Mesendoderm (in vitro differentiated cells): ENCODE data around the gene SELENOK.

Source experiments
- DNase-seq: peaks from one replicate; pipeline ENCODE4 v3.0.0; 2013
- H2AK5ac ChIP-seq: 2 replicates; pipeline ENCODE4 v1.6.1; 2013; ENCODE audit warnings: low read length, inconsistent platforms
- H2BK120ac ChIP-seq: 2 replicates; pipeline ENCODE4 v1.6.1; 2013; ENCODE audit warnings: low read depth, mild to moderate bottlenecking, low read length, moderate library complexity, mixed read lengths
- H2BK15ac ChIP-seq: replicated peaks from 2 replicates; pipeline ENCODE4 v1.6.1; 2013; ENCODE audit warnings: low read depth, mild to moderate bottlenecking, moderate library complexity
- H2BK5ac ChIP-seq: 2 replicates; pipeline ENCODE4 v1.6.1; 2013; ENCODE audit warnings: low read length, inconsistent platforms
- H3K18ac ChIP-seq: 2 replicates; pipeline ENCODE4 v1.6.1; 2013; ENCODE audit warnings: mild to moderate bottlenecking, low read length, mixed read lengths
- H3K23ac ChIP-seq: one replicate; pipeline ENCODE4 v1.6.1; 2013; ENCODE audit warnings: low read length
- H3K27ac ChIP-seq: 2 replicates; pipeline ENCODE4 v1.5.1; 2013; ENCODE audit warnings: low read depth, mild to moderate bottlenecking, inconsistent platforms, low read length, moderate library complexity
- H3K27me3 ChIP-seq: 2 replicates; pipeline ENCODE4 v1.6.1; 2013; ENCODE audit warnings: low read length, control low read depth, mild to moderate bottlenecking, inconsistent platforms; ENCODE audit not compliant: insufficient read depth, poor library complexity
- H3K36me3 ChIP-seq: 2 replicates; pipeline ENCODE4 v1.6.1; 2013; ENCODE audit warnings: low read length, inconsistent platforms; ENCODE audit not compliant: control insufficient read depth, insufficient read depth
- H3K4ac ChIP-seq: one replicate; pipeline ENCODE4 v1.6.1; 2013; ENCODE audit warnings: low read depth, mild to moderate bottlenecking, low read length, moderate library complexity
- H3K4me1 ChIP-seq: 2 replicates; pipeline ENCODE4 v1.6.1; 2013; ENCODE audit warnings: low read depth, low read length, inconsistent platforms; ENCODE audit not compliant: control insufficient read depth
- H3K4me2 ChIP-seq: 2 replicates; pipeline ENCODE4 v1.6.1; 2013; ENCODE audit warnings: low read length
- H3K4me3 ChIP-seq: 2 replicates; pipeline ENCODE4 v1.5.1; 2013; ENCODE audit warnings: mild to moderate bottlenecking, low read length
- H3K56ac ChIP-seq: one replicate; pipeline ENCODE4 v1.6.1; 2013; ENCODE audit warnings: low read length
- H3K79me1 ChIP-seq: 2 replicates; pipeline ENCODE4 v1.6.1; 2013; ENCODE audit warnings: low read length, inconsistent platforms
- H3K79me2 ChIP-seq: 2 replicates; pipeline ENCODE4 v1.6.1; 2013; ENCODE audit warnings: mild to moderate bottlenecking, low read length; ENCODE audit not compliant: control insufficient read depth, insufficient read depth
- H3K9ac ChIP-seq: 2 replicates; pipeline ENCODE4 v1.6.1; 2013; ENCODE audit warnings: low read length, inconsistent platforms
- H4K5ac ChIP-seq: one replicate; pipeline ENCODE4 v1.6.1; 2013; ENCODE audit warnings: low read length
- H4K8ac ChIP-seq: one replicate; pipeline ENCODE4 v1.6.1; 2013; ENCODE audit warnings: low read depth, mild to moderate bottlenecking, control low read depth, low read length, moderate library complexity
- WGBS: extraction: QIAGEN DNeasy Blood & Tissue Kit; methylation state at CpG from one replicate; pipeline ENCODE4 v1.1.7; 2013; ENCODE audit warnings: low lambda C conversion rate, missing lambda C conversion rate; ENCODE audit not compliant: insufficient coverage; ENCODE audit errors: extremely low coverage; 5-methylcytosine and 5-hydroxymethylcytosine counted together

The SELENOK gene

DNA sequence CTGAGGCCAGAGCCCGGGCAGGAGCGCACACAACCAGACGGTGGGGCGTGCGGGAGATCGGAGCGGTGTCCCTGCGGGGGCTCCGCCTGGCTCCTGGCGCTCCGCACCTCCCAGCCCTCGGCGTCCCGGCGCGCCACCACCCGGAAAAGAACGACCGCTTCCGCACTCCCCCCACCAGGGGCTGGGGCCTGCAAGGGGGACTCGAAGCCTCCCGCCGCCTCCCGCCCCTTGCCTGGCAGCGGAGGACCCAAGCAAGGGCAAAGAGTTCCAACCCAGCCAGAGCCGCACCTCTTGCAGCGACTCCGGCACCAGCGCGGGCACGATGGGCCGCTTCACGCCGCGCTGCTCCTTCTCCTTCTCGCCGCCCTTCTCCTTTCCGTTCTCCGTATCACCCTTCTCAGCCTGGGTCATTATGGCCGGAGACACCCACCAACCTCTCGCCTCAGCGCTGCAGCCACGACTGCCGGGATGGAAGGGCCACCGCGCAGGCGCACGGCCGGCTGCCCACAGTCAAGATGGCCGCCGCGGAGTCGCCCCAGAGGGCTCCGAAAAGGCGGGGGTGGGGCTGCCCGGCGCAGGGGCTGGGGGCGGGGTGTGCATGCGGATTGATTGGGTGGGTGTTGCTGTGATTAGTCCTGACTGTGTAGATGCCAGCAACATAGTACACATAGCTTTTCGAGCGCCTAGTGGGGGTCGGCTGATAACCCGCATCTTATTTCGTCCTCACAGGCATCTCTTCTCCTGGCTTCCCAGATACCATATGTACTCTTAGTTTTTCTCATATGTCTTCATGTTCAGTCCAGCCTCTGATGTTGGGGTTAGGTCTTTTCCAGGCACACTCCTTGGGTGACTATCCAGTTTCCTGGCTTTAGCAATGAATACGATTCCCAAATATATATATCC lies 9.7 kb downstream of the SELENOK start, which contains the start of gene ACTR8:
ACTR8 (minus strand) TSS at position 462 of the 903 bp plus-strand sequence; CDS start at position 411, 51 bp downstream.
- peaks cover 3% of the 10 kb centered on the region for H3K79me2 ChIP-seq
- H3K4me2 ChIP-seq = peak within 1 kb of the TSS; percentile 72
- no peak within 1 kb of the TSS for H3K23ac ChIP-seq
- peak; percentile 92 for DNase-seq
- no peak within 1 kb of the TSS for H4K8ac ChIP-seq
- H3K4me1 ChIP-seq = peaks cover 9% of the 10 kb centered on the region
- peak within 1 kb of the TSS; percentile 96 for H3K9ac ChIP-seq
- peak within 1 kb of the TSS; percentile 1 for H3K18ac ChIP-seq
- peaks cover 6% of the 10 kb centered on the region for H3K79me1 ChIP-seq
- H4K5ac ChIP-seq = no peak within 1 kb of the TSS
- peak within 1 kb of the TSS; percentile 53 for H3K27ac ChIP-seq
- peak within 1 kb of the TSS; percentile 78 for H3K4me3 ChIP-seq
- no CpG with 5 or more reads among the region's 65 CpGs for WGBS
- no peak within 1 kb of the TSS for H2BK15ac ChIP-seq
- no peaks in the 10 kb centered on the region for H3K27me3 ChIP-seq
- peak within 1 kb of the TSS; percentile 31 for H2BK5ac ChIP-seq
- H2BK120ac ChIP-seq = no peak within 1 kb of the TSS
- peaks cover 1% of the 10 kb centered on the region for H3K36me3 ChIP-seq
- peak within 1 kb of the TSS; percentile 98 for H3K56ac ChIP-seq
- H2AK5ac ChIP-seq = no peak within 1 kb of the TSS
- H3K4ac ChIP-seq = no peak within 1 kb of the TSS

DNA sequence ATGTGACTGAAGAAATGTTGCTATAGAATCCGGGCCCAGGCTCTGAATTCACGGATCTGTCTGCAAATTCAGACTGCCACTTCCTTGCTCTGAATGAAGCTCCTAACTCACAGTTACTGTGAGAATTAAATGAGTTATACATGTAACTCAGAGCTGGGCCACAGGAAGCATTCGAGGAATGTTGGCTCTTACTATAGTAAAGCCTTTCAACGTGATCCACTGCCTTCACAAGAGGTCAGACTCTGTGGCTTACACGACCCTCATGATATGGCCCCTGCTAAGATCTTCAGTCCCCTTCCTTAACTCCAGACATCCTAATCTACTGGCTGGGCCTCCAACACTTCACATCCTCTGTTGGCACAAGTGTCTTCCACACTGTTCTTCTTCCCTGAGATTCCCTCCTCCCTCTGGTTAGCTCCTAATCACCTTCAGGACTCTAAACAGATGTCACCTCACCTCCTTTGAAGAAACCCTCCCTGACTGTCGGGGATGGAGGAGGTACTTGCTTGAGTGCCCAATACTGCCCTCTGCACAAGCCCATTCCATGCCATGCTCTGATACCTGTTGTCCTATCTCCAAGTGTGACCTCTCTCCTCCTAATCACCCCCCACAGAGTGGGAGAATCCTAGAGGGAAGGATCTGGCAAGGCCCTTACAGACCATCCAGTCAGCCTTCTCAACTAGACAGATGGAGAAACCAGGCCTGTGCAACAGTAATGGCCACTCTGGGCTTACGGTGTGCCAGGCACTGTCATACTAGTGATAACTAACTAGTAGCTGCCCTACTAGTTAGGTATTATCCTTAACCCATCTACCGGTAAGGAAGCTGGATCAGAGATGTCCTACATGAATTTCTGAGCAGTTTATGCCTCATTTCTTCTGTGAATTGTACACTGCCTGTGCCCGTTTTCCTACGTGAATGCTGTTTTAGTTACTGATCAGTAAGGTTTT lies 11.0 kb downstream of the SELENOK start:
- peaks cover 1% of the 10 kb centered on the region for H3K36me3 ChIP-seq
- no peaks in the 10 kb centered on the region for H3K27me3 ChIP-seq
- DNase-seq = peak; percentile 73
- peak overlapping the region; percentile 98 for H3K56ac ChIP-seq
- H3K23ac ChIP-seq = no peak overlapping the region
- H3K79me1 ChIP-seq = peaks cover 6% of the 10 kb centered on the region
- peak overlapping the region; percentile 78 for H3K4me3 ChIP-seq
- H2BK15ac ChIP-seq = no peak overlapping the region
- H2AK5ac ChIP-seq = no peak overlapping the region
- no peak overlapping the region for H3K27ac ChIP-seq
- H3K4me2 ChIP-seq = peak overlapping the region; percentile 21
- no peak overlapping the region for H4K5ac ChIP-seq
- H3K4me1 ChIP-seq = peaks cover 9% of the 10 kb centered on the region
- peak overlapping the region; percentile 96 for H3K9ac ChIP-seq
- peaks cover 2% of the 10 kb centered on the region for H3K79me2 ChIP-seq
- H3K4ac ChIP-seq = no peak overlapping the region
- no peak overlapping the region for H4K8ac ChIP-seq
- WGBS = no CpG with 5 or more reads among the region's 10 CpGs
- no peak overlapping the region for H2BK120ac ChIP-seq
- no peak overlapping the region for H2BK5ac ChIP-seq
- H3K18ac ChIP-seq = no peak overlapping the region

DNA sequence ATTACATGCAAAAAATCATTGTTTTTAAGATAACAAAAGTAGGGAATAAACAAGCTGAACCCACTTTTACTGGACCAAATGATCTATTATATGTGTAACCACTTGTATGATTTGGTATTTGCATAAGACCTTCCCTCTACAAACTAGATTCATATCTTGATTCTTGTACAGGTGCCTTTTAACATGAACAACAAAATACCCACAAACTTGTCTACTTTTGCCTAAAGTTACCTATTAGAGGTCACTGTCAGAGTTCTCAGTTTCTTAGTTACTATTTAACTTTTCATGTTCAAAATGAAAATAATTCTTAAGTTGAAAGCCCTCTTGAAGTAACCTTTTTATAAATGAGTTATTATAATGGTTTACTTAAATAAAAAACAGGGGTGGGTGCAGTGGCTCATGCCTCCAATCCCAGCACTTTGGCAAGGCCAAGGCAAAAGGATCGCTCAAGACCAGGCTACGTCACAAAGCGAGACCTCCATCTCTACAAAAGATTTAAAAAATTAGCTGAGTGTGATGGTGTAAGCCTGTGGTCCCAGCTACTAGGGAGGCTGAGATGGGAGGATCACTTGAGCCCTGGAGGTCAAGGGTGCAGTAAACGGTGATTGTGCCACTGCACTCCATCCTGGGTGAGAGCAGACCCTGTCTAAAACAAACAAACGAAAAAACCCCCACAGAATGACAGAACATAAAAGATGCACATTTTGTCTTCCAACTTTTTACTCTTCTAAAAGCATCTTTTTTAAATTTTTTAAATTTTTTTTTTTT lies 25.7 kb downstream of the SELENOK start:
- DNase-seq = no peak
- Histone ChIP-seq H3K27me3 (no peaks in the 10 kb centered on the region), H3K79me1 (no peaks in the 10 kb centered on the region), H3K23ac (no peak overlapping the region), H4K5ac (no peak overlapping the region), H3K27ac (no peak overlapping the region), H3K4me3 (no peak overlapping the region), H3K56ac (no peak overlapping the region), H2BK120ac (no peak overlapping the region), H3K4me2 (no peak overlapping the region), H4K8ac (no peak overlapping the region), H3K18ac (no peak overlapping the region), H3K4me1 (no peaks in the 10 kb centered on the region), H3K4ac (no peak overlapping the region), H3K36me3 (peaks cover 10% of the 10 kb centered on the region), H2BK5ac (no peak overlapping the region), H2AK5ac (no peak overlapping the region), H3K79me2 (no peaks in the 10 kb centered on the region), H2BK15ac (no peak overlapping the region), H3K9ac (no peak overlapping the region)
- WGBS = no CpG with 5 or more reads among the region's 5 CpGs

DNA sequence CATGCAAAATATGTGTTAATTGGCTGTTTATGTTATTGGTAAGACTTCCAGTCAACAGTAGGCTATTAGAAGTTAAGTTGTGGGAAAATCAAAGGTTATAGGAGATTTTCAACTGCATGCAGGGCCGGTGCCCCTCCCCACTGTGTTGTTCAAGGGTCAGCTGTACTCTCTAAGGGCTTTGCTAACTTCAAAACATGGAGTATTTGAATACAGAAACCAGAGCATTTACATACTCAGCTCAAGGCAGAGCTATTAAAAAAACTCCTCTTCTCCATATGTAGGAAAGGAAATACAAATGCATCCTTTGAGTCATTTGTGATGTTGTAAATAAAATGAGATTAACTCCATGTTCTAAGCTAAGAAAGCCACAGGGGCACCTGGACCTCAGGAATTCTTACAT lies 28.5 kb downstream of the SELENOK start:
- no peak overlapping the region for H4K5ac ChIP-seq
- H2BK5ac ChIP-seq = no peak overlapping the region
- no peak overlapping the region for H4K8ac ChIP-seq
- H3K23ac ChIP-seq = no peak overlapping the region
- DNase-seq = no peak
- peaks cover 3% of the 10 kb centered on the region for H3K36me3 ChIP-seq
- no peak overlapping the region for H2BK15ac ChIP-seq
- no peaks in the 10 kb centered on the region for H3K79me1 ChIP-seq
- no peak overlapping the region for H2AK5ac ChIP-seq
- no peak overlapping the region for H3K4me3 ChIP-seq
- no peaks in the 10 kb centered on the region for H3K27me3 ChIP-seq
- no peak overlapping the region for H3K18ac ChIP-seq
- no peak overlapping the region for H2BK120ac ChIP-seq
- H3K27ac ChIP-seq = no peak overlapping the region
- H3K4me1 ChIP-seq = no peaks in the 10 kb centered on the region
- no peak overlapping the region for H3K9ac ChIP-seq
- no peak overlapping the region for H3K4me2 ChIP-seq
- no CpG with 5 or more reads among the region's 1 CpG for WGBS
- H3K79me2 ChIP-seq = no peaks in the 10 kb centered on the region
- H3K4ac ChIP-seq = no peak overlapping the region
- no peak overlapping the region for H3K56ac ChIP-seq

DNA sequence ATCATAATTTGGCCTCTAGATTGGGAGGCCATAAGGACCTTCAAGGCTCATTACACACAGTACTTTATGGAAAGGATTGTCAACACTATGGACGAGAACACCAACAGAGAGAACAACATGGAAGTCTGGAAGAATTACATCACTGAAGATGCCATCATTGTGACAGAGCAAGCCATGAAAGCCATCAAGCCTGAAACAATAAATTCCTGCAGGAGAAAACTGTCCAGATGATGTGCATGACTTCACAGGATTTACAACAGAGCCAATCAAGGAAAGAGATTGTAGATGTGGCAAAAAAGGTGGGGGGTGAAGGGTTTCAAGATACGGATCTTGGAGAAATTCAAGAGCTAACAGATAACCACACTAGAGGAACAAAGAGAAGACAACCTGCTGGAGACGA lies 29.4 kb downstream of the SELENOK start:
- H3K18ac ChIP-seq = no peak overlapping the region
- H3K36me3 ChIP-seq = peaks cover 1% of the 10 kb centered on the region

More for the DNA sequence above, 29.4 kb downstream of the SELENOK start:
- Histone ChIP-seq H3K4me1 (no peaks in the 10 kb centered on the region), H3K79me1 (no peaks in the 10 kb centered on the region), H3K56ac (no peak overlapping the region), H2AK5ac (no peak overlapping the region), H4K8ac (no peak overlapping the region), H2BK120ac (no peak overlapping the region), H3K79me2 (no peaks in the 10 kb centered on the region), H3K9ac (no peak overlapping the region), H3K4me3 (no peak overlapping the region), H3K23ac (no peak overlapping the region), H3K27me3 (no peaks in the 10 kb centered on the region), H2BK5ac (no peak overlapping the region), H3K27ac (no peak overlapping the region), H4K5ac (no peak overlapping the region), H3K4ac (no peak overlapping the region), H2BK15ac (no peak overlapping the region), H3K4me2 (no peak overlapping the region)
- WGBS = no CpG with 5 or more reads among the region's 3 CpGs
- no peak for DNase-seq
